K562 (cell line): ENCODE results near the gene PFKFB2. TPM values are rescaled to one million over a fixed set of nuclear protein-coding genes. Genes with fewer than 3 reads are reported as not detected.

Source experiments
- ATAC-seq: fragments of 200-7000 bp; cut with Tn5 transposase; 3 replicates; pipeline ENCODE4 v1.9.1; 2020; ENCODE audit warnings: moderate library complexity
- BruUV-seq: library from RNA; stranded (reverse); fragments of 400-500 nt; replicated peaks from 2 replicates; lab custom pipeline; 2021; lab: Mats Ljungman, UMichigan
- CTCF ChIA-PET: fragments of 300-600 bp; formaldehyde crosslinking; extraction: SDS; loops from one replicate; lab custom pipeline; 2021; ENCODE audit warnings: low intra/inter-chr PET ratio; lab: Yijun Ruan, JAX
- POLR2A ChIA-PET: fragments of 300-600, 350-650 bp; sonication (Branson Sonifier 250); formaldehyde crosslinking; extraction: SDS; loops from one replicate; lab custom pipeline; 2021; ENCODE audit warnings: antibody characterized with exemption, inconsistent platforms; lab: Yijun Ruan, JAX
- DNase-seq, 4 experiments: peaks; one replicate each; pipeline versions ENCODE4 v3.0.0 to v3.0.0-alpha.2; 2011 to 2018; ENCODE audit warnings: low spot score in 3 of 4, mixed read lengths in 3 of 4; ENCODE audit errors: extremely low read depth in 1 of 4
- FAIRE-seq: peaks from 2 replicates; lab custom pipeline; 2011; peaks lifted over from hg19 to GRCh38; lab: Jason Lieb, UNC
- H2AFZ ChIP-seq: 2 replicates; pipeline ENCODE4 v1.6.0; 2011; ENCODE audit warnings: low read depth, low read length, control low read depth, inconsistent platforms
- H3K27ac ChIP-seq: fragments of 200-600 bp; 3 replicates; pipeline ENCODE4 v1.8.0; 2011; ENCODE audit warnings: low read depth, mild to moderate bottlenecking, control low read depth, inconsistent platforms, low read length, moderate library complexity, mixed read lengths; ENCODE audit errors: extremely low read depth
- H3K27me3 ChIP-seq, 2 experiments: fragments of 300-600 bp in 1 of 2; 2 replicates in 1 of 2; 3 replicates in 1 of 2; pipeline versions ENCODE4 v1.6.0 to v1.8.0; 2011; ENCODE audit warnings: inconsistent platforms in 2 of 2, low read length in 2 of 2, mild to moderate bottlenecking in 1 of 2, mixed read lengths in 1 of 2, moderate library complexity in 1 of 2; ENCODE audit not compliant: control insufficient read depth in 2 of 2, insufficient read depth in 2 of 2
- H3K36me3 ChIP-seq: fragments of 300-600 bp; 3 replicates; pipeline ENCODE4 v1.8.0; 2011; ENCODE audit warnings: mild to moderate bottlenecking, low read length, inconsistent platforms; ENCODE audit not compliant: control insufficient read depth, insufficient read depth
- H3K4me1 ChIP-seq, 2 experiments: fragments of 200-600 bp in 1 of 2; replicated peaks in 1 of 2; 2 replicates in 1 of 2; 3 replicates in 1 of 2; pipeline versions ENCODE4 v1.5.1 to v1.8.0; 2011; ENCODE audit warnings: inconsistent platforms in 2 of 2, low read length in 2 of 2, mild to moderate bottlenecking in 1 of 2, mixed read lengths in 1 of 2, moderate library complexity in 1 of 2; ENCODE audit not compliant: control insufficient read depth in 2 of 2, insufficient read depth in 2 of 2
- H3K4me2 ChIP-seq: 2 replicates; pipeline ENCODE4 v1.6.1; 2011; ENCODE audit warnings: low read length, control low read depth, inconsistent platforms, mixed read lengths; ENCODE audit not compliant: insufficient read depth
- H3K4me3 ChIP-seq: fragments of 200-600 bp; sonication (generic), shearing (Covaris generic); 2 replicates; pipeline ENCODE4 v1.5.1; 2016; ENCODE audit warnings: control low read depth, inconsistent platforms
- H3K79me2 ChIP-seq: fragments of 200-600 bp; 3 replicates; pipeline ENCODE4 v1.8.0; 2011; ENCODE audit warnings: low read length, inconsistent platforms; ENCODE audit not compliant: control insufficient read depth, insufficient read depth
- H3K9ac ChIP-seq, 2 experiments: 2 replicates each; pipeline versions ENCODE4 v1.6.0 to v1.6.1; 2011; ENCODE audit warnings: low read depth in 2 of 2, low read length in 2 of 2, control low read depth in 1 of 2, inconsistent platforms in 1 of 2, mild to moderate bottlenecking in 1 of 2, mixed read lengths in 1 of 2; ENCODE audit not compliant: insufficient read depth in 1 of 2
- H3K9me1 ChIP-seq: one replicate; pipeline ENCODE4 v1.6.0; 2011; ENCODE audit warnings: inconsistent platforms, mild to moderate bottlenecking, low read length, moderate library complexity; ENCODE audit not compliant: control insufficient read depth, insufficient read depth
- H3K9me3 ChIP-seq: replicated peaks from 2 replicates; pipeline ENCODE4 v1.5.1; 2011; ENCODE audit warnings: low read depth, low read length, inconsistent platforms; ENCODE audit not compliant: control insufficient read depth, insufficient read depth
- H4K20me1 ChIP-seq: replicated peaks from 2 replicates; pipeline ENCODE4 v1.6.1; 2011; ENCODE audit warnings: low read length, inconsistent platforms, mixed read lengths; ENCODE audit not compliant: control insufficient read depth, insufficient read depth
- ARHGAP35 ChIP-seq: fragments of 450-650 bp; IDR thresholded peaks from 2 replicates; pipeline ENCODE4 v1.6.1; 2018; ENCODE audit not compliant: partially characterized antibody
- BHLHE40 ChIP-seq: IDR thresholded peaks from 2 replicates; pipeline ENCODE4 v1.6.1; 2011; ENCODE audit warnings: low read length, improper control_type of control experiment
- DMBX1 ChIP-seq: fragments of 250-450 bp; sonication (Bioruptor Pico); IDR thresholded peaks from 2 replicates; pipeline ENCODE4 v1.8.0; 2022; ENCODE audit warnings: inconsistent platforms, mild to moderate bottlenecking, moderate library complexity, borderline replicate concordance
- ETV1 ChIP-seq: fragments of 450-650 bp; conservative IDR thresholded peaks from 2 replicates; pipeline ENCODE4 v1.6.1; 2016; ENCODE audit warnings: missing genetic modification characterization, control low read depth, low read depth, missing compliant biosample characterization
- NR0B1 ChIP-seq: fragments of 450-650 bp; IDR thresholded peaks from one replicate; pipeline ENCODE4 v1.6.1; 2018; ENCODE audit warnings: mild to moderate bottlenecking, moderate library complexity; ENCODE audit not compliant: partially characterized antibody
- NR2C1 ChIP-seq, 2 experiments: fragments of 450-650 bp; IDR thresholded peaks; 2 replicates each; pipeline ENCODE4 v1.6.1; 2017; ENCODE audit warnings: mild to moderate bottlenecking in 2 of 2, antibody characterized with exemption in 1 of 2, inconsistent platforms in 1 of 2, missing compliant biosample characterization in 1 of 2, missing genetic modification characterization in 1 of 2
- RAD21 ChIP-seq, 2 experiments: fragments of 250-450 bp in 1 of 2; fragments of 450-650 bp in 1 of 2; sonication (Bioruptor Pico) in 1 of 2; formaldehyde crosslinking in 1 of 2; IDR thresholded peaks in 1 of 2; conservative IDR thresholded peaks in 1 of 2; 2 replicates each; pipeline versions ENCODE4 v1.4.0 to v1.8.0; 2020 to 2022; ENCODE audit warnings: mild to moderate bottlenecking in 2 of 2, moderate library complexity in 1 of 2
- RFX1 ChIP-seq: fragments of 450-650 bp; IDR thresholded peaks from 2 replicates; pipeline ENCODE4 v1.6.1; 2016; ENCODE audit warnings: mild to moderate bottlenecking, moderate library complexity
- SMAD4 ChIP-seq: fragments of 250-450 bp; sonication (Bioruptor Pico); conservative IDR thresholded peaks from 2 replicates; pipeline ENCODE4 v1.8.0; 2021; ENCODE audit warnings: inconsistent platforms, mild to moderate bottlenecking, moderate library complexity
- STAT5B ChIP-seq: fragments of 250-450 bp; sonication (Bioruptor Pico); IDR thresholded peaks from 2 replicates; pipeline ENCODE4 v1.8.0; 2021; ENCODE audit warnings: mild to moderate bottlenecking, inconsistent platforms
- ZBTB9 ChIP-seq: fragments of 450-650 bp; formaldehyde crosslinking; IDR thresholded peaks from 2 replicates; pipeline ENCODE4 v1.4.0; 2020; ENCODE audit warnings: mild to moderate bottlenecking, moderate library complexity
- ZNF592 ChIP-seq: fragments of 450-650 bp; IDR thresholded peaks from 2 replicates; pipeline ENCODE4 v1.6.1; 2017; ENCODE audit warnings: antibody characterized with exemption, mild to moderate bottlenecking
- WGBS: fragments of 100-300 bp; shearing (Covaris generic); methylation state at CpG from one replicate; pipeline ENCODE4 v1.1.6; 2016; ENCODE audit warnings: low coverage, mixed read lengths; ENCODE audit not compliant: insufficient coverage; ENCODE audit errors: missing lambda C conversion rate; 5-methylcytosine and 5-hydroxymethylcytosine counted together
- in situ Hi-C: fragments of 300-500 bp; cut with MboI; formaldehyde crosslinking; loops from 4 replicates; pipeline ENCODE4 v1.15.0; 2018; ENCODE audit warnings: inconsistent platforms, mixed read lengths
- intact Hi-C: fragments of 100-400 bp; cut with micrococcal nuclease; formaldehyde crosslinking; loops from 2 replicates; pipeline ENCODE4 v1.14.2; 2022
- polyA plus RNA-seq, 8 experiments: library from polyadenylated mRNA; depleted of rRNA in 4 of 8; stranded (reverse) in 5 of 8; unstranded in 3 of 8; fragments of >200 nt; fragmentation: Nextera tagmentation in 2 of 8; fragmentation: Illumina TruSeq in 1 of 8; extraction: Ambion mirVana in 2 of 8; extraction: Trizol in 1 of 8; gene quantifications; 2 replicates each; pipeline versions ENCODE4 v1.2.1 to v1.2.3, GENCODE V29; 2011 to 2014; ENCODE audit warnings: inconsistent platforms in 1 of 8, missing spikeins in 1 of 8
- total RNA-seq, 7 experiments: library from RNA; depleted of rRNA in 6 of 7; stranded (reverse); fragments of >200 nt in 6 of 7; fragmentation: Illumina TruSeq in 2 of 7; extraction: Trizol in 2 of 7; gene quantifications; 2 replicates each; pipeline versions ENCODE4 v1.2.1 to v1.2.3, GENCODE V29; 2011 to 2021; ENCODE audit warnings: low replicate concordance in 1 of 7

PFKFB2 gene
- total and polyA plus RNA-seq, 9 of the 15 experiments (the other 6 are each of a cell fraction or from before 2014, with no cell fraction given) = 6.9 to 26.0 (median 16.4) TPM

GRCh38 chr1:207034998-207035397 lies 18.1 kb upstream of the PFKFB2 start (continued):
- TF ChIP-seq BHLHE40 (peak; percentile 60; the same call in 1 of the 2 replicates), RFX1 (no peak), SMAD4 (CRISPR knock-in tag) (peak; percentile 12; the same call in 1 of the 2 replicates), ETV1 (tag) (0 out of 2 replicates have a peak, but pooled peaks have one; percentile 14), STAT5B (CRISPR knock-in tag) (no peak), RAD21 (CRISPR knock-in tag; conservative IDR thresholded peaks at IDR 0.05 in 1 of 2, IDR thresholded peaks at IDR 0.05 in 1 of 2) (peak in 1 of 2 experiments; percentile 17; a peak in 1 of 4 replicates), ARHGAP35 (no peak)
- TF ChIP-seq, all 486 proteins: peak for 17

- peak; percentile 37 for FAIRE-seq
- 52% methylated on average over 4 of the region's 4 CpGs for WGBS
- H3K4me1 ChIP-seq = peaks cover 15 to 77% of the 10 kb centered on the region in 2 experiments
- TF ChIP-seq DMBX1 = peak; percentile 12; the same call in 1 of the 2 replicates
- TF ChIP-seq NR0B1 = no peak
- TF ChIP-seq ZNF592 = peak; percentile 55; the same call in 1 of the 2 replicates
- TF ChIP-seq NR2C1 (IDR thresholded peaks at IDR 0.05) = no peak
- peak; percentile 22; the same call in 1 of the 2 replicates for TF ChIP-seq NR2C1 (tag; IDR thresholded peaks at IDR 0.05)
- TF ChIP-seq ZBTB9 (CRISPR knock-in tag) = no peak
These were observed 17.1 kb upstream of the PFKFB2 start for GRCh38 chr1:207035877-207036551.

More at GRCh38 chr1:207035877-207036551, 17.1 kb upstream of the PFKFB2 start:
- POLR2A ChIA-PET = interaction anchor here (1.1 to 9.0 kb wide), 3 partner anchors 11 to 22 kb away, joined by 4 to 104 read pairs (median 26); partner anchors contain the start of gene YOD1
- H3K36me3 ChIP-seq = no peaks in the 10 kb centered on the region
- H3K27me3 ChIP-seq = no peaks in the 10 kb centered on the region
- intact Hi-C loops = no loop called here
- H3K4me3 ChIP-seq = no peak overlapping the region
- H3K9me1 ChIP-seq = no peaks in the 10 kb centered on the region
- peak overlapping the region; percentile 53 for H2AFZ ChIP-seq
- no peak for ATAC-seq
- no peak for DNase-seq
- in situ Hi-C loops = no loop called here
- no peaks in the 10 kb centered on the region for H3K9me3 ChIP-seq
- peak overlapping the region in 1 of 2 experiments; percentile 13; a peak in 1 of 4 replicates for H3K9ac ChIP-seq
- no TSS peak for BruUV-seq
- no peaks in the 10 kb centered on the region for H3K79me2 ChIP-seq
- CTCF ChIA-PET = no interaction called here
- peak overlapping the region; percentile 5 for H3K27ac ChIP-seq
- H3K4me2 ChIP-seq = peak overlapping the region; percentile 5; the same call in 1 of the 2 replicates
- H4K20me1 ChIP-seq = no peaks in the 10 kb centered on the region
